ENCODE results near the gene PPBP. TPM values are rescaled to one million over a fixed set of nuclear protein-coding genes. Genes with fewer than 3 reads are reported as not detected.

Gene PPBP
- total and polyA plus RNA-seq, 8 donors: 2.6 to 49.8 (median 30.4) TPM

DNA sequence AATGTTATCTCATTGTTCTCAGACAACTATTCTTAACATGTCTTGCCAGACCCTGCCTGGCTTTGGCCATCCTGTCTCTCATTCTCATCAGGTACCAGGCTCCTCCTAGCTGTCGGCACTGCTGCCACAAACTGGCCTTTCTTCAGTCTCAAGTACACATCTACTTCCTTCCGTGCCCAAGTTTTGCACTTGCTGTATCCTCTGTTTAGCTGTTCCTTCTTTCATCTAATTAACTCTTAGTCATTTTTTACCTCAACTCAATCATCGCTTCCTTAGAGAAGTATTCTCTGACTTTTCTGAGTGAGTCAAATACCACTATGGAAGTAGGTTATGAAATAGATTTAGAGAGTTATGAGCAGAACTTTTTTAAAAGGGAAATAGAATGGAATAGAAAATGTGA, 30.8 kb upstream of the PPBP start:
- peaks cover 0 to 16% of the 10 kb centered on the region in 2 donors for H3K4me1 ChIP-seq
- intact Hi-C loops (cut with DNase I): no loop called here
- no peaks in the 10 kb centered on the region for H3K27me3 ChIP-seq
- H3K27ac ChIP-seq: peak overlapping the region; percentile 27 to 62
- H3K4me3 ChIP-seq: no peak overlapping the region
- peak; percentile 69 for ATAC-seq
- no peaks in the 10 kb centered on the region for H3K36me3 ChIP-seq
- DNase-seq: no peak
- no peaks in the 10 kb centered on the region for H3K9me3 ChIP-seq
- TF ChIP-seq, protein P1, sequence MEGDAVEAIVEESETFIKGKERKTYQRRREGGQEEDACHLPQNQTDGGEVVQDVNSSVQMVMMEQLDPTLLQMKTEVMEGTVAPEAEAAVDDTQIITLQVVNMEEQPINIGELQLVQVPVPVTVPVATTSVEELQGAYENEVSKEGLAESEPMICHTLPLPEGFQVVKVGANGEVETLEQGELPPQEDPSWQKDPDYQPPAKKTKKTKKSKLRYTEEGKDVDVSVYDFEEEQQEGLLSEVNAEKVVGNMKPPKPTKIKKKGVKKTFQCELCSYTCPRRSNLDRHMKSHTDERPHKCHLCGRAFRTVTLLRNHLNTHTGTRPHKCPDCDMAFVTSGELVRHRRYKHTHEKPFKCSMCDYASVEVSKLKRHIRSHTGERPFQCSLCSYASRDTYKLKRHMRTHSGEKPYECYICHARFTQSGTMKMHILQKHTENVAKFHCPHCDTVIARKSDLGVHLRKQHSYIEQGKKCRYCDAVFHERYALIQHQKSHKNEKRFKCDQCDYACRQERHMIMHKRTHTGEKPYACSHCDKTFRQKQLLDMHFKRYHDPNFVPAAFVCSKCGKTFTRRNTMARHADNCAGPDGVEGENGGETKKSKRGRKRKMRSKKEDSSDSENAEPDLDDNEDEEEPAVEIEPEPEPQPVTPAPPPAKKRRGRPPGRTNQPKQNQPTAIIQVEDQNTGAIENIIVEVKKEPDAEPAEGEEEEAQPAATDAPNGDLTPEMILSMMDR (IDR thresholded peaks at IDR 0.05): no peak

DNA sequence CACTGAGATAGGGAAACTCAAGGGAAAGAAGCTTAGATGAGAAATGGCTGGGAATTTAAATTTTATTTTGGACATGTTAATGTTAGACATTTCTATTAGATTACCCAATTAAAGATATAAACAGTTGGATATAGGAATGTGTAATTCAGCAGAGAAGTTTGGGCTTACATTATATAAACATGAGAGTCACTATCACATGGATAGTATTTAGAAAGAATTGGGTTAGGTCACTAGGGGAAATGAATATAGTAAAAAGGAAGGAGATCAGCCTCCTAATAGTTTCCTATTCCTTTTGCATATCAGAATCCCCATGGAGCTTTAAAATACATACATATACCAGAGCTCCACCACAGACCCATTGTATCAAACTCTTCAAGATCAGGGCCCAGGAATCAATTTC, 30.1 kb upstream of the PPBP start:
- no peaks in the 10 kb centered on the region for H3K27me3 ChIP-seq
- intact Hi-C loops (cut with DNase I): no loop called here
- no peak overlapping the region for H3K4me3 ChIP-seq
- peak overlapping the region in 1 of 2 donors; percentile 62 for H3K27ac ChIP-seq
- H3K4me1 ChIP-seq: peaks cover 0 to 16% of the 10 kb centered on the region in 2 donors
- no peaks in the 10 kb centered on the region for H3K9me3 ChIP-seq
- H3K36me3 ChIP-seq: no peaks in the 10 kb centered on the region
- DNase-seq: no peak
- TF ChIP-seq, protein P1 (IDR thresholded peaks at IDR 0.05): no peak
- peak; percentile 42 for ATAC-seq

DNA sequence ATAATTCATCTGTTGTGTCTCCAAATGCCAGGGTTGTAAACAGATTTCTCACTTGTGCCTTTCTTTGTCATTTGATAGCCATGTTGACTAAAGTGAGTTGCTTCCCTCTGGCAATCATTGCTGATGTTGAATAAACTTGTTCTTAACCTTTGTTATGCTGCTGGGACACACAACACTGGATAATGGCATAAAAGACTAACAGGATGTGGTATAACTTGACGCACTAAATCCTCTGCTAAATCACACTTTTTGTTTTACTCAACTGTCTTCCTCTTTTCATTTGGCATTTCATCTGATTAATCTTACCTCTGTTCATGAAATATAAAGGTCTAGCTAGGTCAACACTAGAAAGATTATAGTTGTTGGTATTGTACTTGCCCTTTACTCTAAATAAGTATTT, 28.1 kb upstream of the PPBP start:
- H3K27ac ChIP-seq: peak overlapping the region in 1 of 2 donors; percentile 30
- H3K4me1 ChIP-seq: peaks cover 0 to 11% of the 10 kb centered on the region in 2 donors
- no peak for DNase-seq
- H3K27me3 ChIP-seq: no peaks in the 10 kb centered on the region
- H3K36me3 ChIP-seq: no peaks in the 10 kb centered on the region
- intact Hi-C loops (cut with DNase I): no loop called here
- TF ChIP-seq, protein P1 (IDR thresholded peaks at IDR 0.05): no peak
- H3K9me3 ChIP-seq: no peaks in the 10 kb centered on the region
- ATAC-seq: peak; percentile 30
- H3K4me3 ChIP-seq: no peak overlapping the region

- Histone ChIP-seq H3K36me3 (no peaks in the 10 kb centered on the region), H3K9me3 (no peaks in the 10 kb centered on the region), H3K4me3 (no peak overlapping the region), H3K27me3 (no peaks in the 10 kb centered on the region), H3K4me1 (peaks cover 0 to 9% of the 10 kb centered on the region in 2 donors), H3K27ac (no peak overlapping the region)
- TF ChIP-seq, protein P1 (IDR thresholded peaks at IDR 0.05): no peak
- intact Hi-C loops (cut with DNase I): no loop called here
- no peak for ATAC-seq
- no peak for DNase-seq
Measured at GRCh38 chr4:74015126-74015780, 27.3 kb upstream of the PPBP start.

DNA sequence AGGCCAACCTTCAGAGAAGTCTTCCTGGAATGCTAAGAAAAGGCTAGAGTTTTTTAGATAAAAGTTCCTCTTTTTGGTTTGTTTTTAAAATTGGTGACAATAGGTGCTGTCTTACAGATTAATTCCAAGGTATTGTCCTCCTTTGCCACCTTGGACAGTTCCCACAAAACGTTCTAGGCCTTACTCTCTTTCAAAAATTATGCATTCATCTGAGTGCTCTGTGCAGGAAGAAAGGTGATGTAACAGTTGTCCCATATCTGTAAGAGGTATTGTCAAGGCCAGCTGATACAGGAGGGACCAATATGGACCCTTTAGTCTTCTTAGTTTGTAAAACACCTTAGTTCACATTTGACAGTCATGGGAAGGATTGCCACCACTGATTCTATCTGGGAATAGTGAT, 26.3 kb upstream of the PPBP start:
- H3K4me1 ChIP-seq: peaks cover 0 to 9% of the 10 kb centered on the region in 2 donors
- H3K4me3 ChIP-seq: no peak overlapping the region
- intact Hi-C loops (cut with DNase I): no loop called here
- no peak for ATAC-seq
- no peaks in the 10 kb centered on the region for H3K36me3 ChIP-seq
- no peak overlapping the region for H3K27ac ChIP-seq
- TF ChIP-seq, protein P1 (IDR thresholded peaks at IDR 0.05): no peak
- no peak for DNase-seq
- no peaks in the 10 kb centered on the region for H3K27me3 ChIP-seq
- H3K9me3 ChIP-seq: no peaks in the 10 kb centered on the region

All from left lung (tissue), 10 donors.